HepG2 (cell line): ENCODE data around the gene PDSS2. TPM values are rescaled to one million over a fixed set of nuclear protein-coding genes. Genes with fewer than 3 reads are reported as not detected.

Experiments
- HMG20A ChIP-seq: IDR thresholded peaks from 2 replicates; pipeline ENCODE4 v1.6.1; 2016; ENCODE audit warnings: borderline replicate concordance
- HNRNPLL ChIP-seq: fragments of 200-400 bp; formaldehyde crosslinking; IDR thresholded peaks from 2 replicates; pipeline ENCODE4 v1.6.1; 2017; ENCODE audit warnings: mild to moderate bottlenecking, low read depth, low read length; ENCODE audit not compliant: poor library complexity, severe bottlenecking
- MEIS2 ChIP-seq: sonication (generic); formaldehyde crosslinking; IDR thresholded peaks from 2 replicates; pipeline ENCODE4 v1.9.0; 2021; ENCODE audit warnings: mild to moderate bottlenecking, missing genetic modification reagents
- SP4 ChIP-seq: sonication (generic); formaldehyde crosslinking; IDR thresholded peaks from 2 replicates; pipeline ENCODE4 v1.8.1; 2023; ENCODE audit warnings: mild to moderate bottlenecking, missing genetic modification reagents
- ZBTB42 ChIP-seq: sonication (generic); formaldehyde crosslinking; IDR thresholded peaks from 2 replicates; pipeline ENCODE4 v1.5.0; 2020; ENCODE audit warnings: mild to moderate bottlenecking, missing genetic modification reagents
- ZNF350 ChIP-seq: sonication (generic); formaldehyde crosslinking; IDR thresholded peaks from 2 replicates; pipeline ENCODE4 v1.4.0; 2020; ENCODE audit warnings: mild to moderate bottlenecking, low read depth, missing genetic modification reagents, borderline replicate concordance
- polyA plus RNA-seq, 8 experiments: library from polyadenylated mRNA; depleted of rRNA in 3 of 8; stranded (reverse) in 7 of 8; unstranded in 1 of 8; fragments of >200 nt; fragmentation: Illumina TruSeq in 4 of 8; extraction: Trizol in 4 of 8; gene quantifications; 2 replicates each; pipeline versions ENCODE4 v1.2.1 to v1.2.3, GENCODE V29; 2011 to 2016; ENCODE audit warnings: low read depth in 4 of 8, missing spikeins in 1 of 8, mixed read lengths in 1 of 8; ENCODE audit not compliant: insufficient read depth in 1 of 8
- total RNA-seq, 5 experiments: library from RNA; depleted of rRNA; stranded (reverse); fragments of >200 nt; fragmentation: Illumina TruSeq; extraction: Trizol; gene quantifications; 2 replicates each; pipeline ENCODE4 v1.2.3, GENCODE V29; 2016; ENCODE audit warnings: low read depth in 1 of 5
- TF ChIP-seq, protein P1 (sequence below): sonication (generic); IDR thresholded peaks from 2 replicates; pipeline ENCODE4 v1.6.1; 2016; ENCODE audit warnings: low read depth, borderline replicate concordance
- TF ChIP-seq, protein P2 (sequence below): sonication (generic); formaldehyde crosslinking; IDR thresholded peaks from 2 replicates; pipeline ENCODE4 v1.5.1; 2020; ENCODE audit warnings: missing genetic modification reagents, mild to moderate bottlenecking, borderline replicate concordance
- TF ChIP-seq, protein P3 (sequence below), 2 experiments: sonication (generic) in 1 of 2; formaldehyde crosslinking in 1 of 2; IDR thresholded peaks; 2 replicates each; pipeline versions ENCODE4 v1.4.0 to v1.6.1; 2018 to 2020; ENCODE audit warnings: missing genetic modification reagents in 2 of 2, borderline replicate concordance in 1 of 2, low read depth in 1 of 2, mild to moderate bottlenecking in 1 of 2, missing biosample characterization in 1 of 2
- TF ChIP-seq, protein P4 (sequence below): sonication (generic); formaldehyde crosslinking; IDR thresholded peaks from 2 replicates; pipeline ENCODE4 v1.4.0; 2020; ENCODE audit warnings: mild to moderate bottlenecking, missing genetic modification reagents
- TF ChIP-seq, protein P5 (sequence below): sonication (generic); formaldehyde crosslinking; IDR thresholded peaks from 2 replicates; pipeline ENCODE4 v1.4.0; 2020; ENCODE audit warnings: missing genetic modification reagents
- TF ChIP-seq, protein P6 (sequence below): sonication (generic); formaldehyde crosslinking; IDR thresholded peaks from 2 replicates; pipeline ENCODE4 v1.4.0; 2020; ENCODE audit warnings: mild to moderate bottlenecking, missing genetic modification reagents
- TF ChIP-seq, protein P7 (sequence below): sonication (generic); formaldehyde crosslinking; IDR thresholded peaks from 2 replicates; pipeline ENCODE4 v1.5.1; 2020; ENCODE audit warnings: missing genetic modification reagents, mild to moderate bottlenecking, borderline replicate concordance

The PDSS2 gene
- total and polyA plus RNA-seq, 2 of the 13 experiments (the other 11 are each of a cell fraction or from before 2014, with no cell fraction given) = 16.2 to 17.0 TPM

DNA sequence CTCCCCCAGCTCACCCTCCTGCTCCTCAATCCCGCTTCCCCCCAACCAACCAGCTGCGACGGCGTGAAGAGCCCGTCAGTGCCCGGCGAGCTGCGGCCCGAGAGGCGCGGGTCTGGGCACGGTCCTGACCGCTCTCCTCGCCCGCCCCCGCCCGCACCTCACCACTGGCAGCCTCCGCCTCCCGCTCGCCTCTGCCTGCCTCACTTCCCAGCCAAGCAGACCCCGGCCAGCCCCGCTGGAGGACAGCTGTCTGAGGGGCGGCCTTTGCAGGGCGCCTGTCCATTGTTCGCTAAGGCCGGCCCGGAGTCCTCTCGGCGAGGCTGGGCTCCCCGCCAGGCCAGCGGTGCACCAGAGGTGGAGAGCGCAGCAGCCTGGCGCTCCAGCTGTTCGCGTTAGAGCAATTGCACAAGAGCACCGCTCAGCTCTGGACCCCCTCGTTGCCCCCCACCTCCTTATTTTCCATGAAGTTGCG lies 31.8 kb upstream of the PDSS2 start (continued):
- TF ChIP-seq HNRNPLL (peak; percentile 66), ZBTB42 (CRISPR knock-in tag) (peak; percentile 96), MEIS2 (CRISPR knock-in tag) (0 out of 2 replicates have a peak, but pooled peaks have one; percentile 23), ZNF350 (peak; percentile 67; the same call in 1 of the 2 replicates), HMG20A (CRISPR knock-in tag) (no peak), SP4 (CRISPR knock-in tag) (0 out of 2 replicates have a peak, but pooled peaks have one; percentile 36)
- TF ChIP-seq, protein P1, sequence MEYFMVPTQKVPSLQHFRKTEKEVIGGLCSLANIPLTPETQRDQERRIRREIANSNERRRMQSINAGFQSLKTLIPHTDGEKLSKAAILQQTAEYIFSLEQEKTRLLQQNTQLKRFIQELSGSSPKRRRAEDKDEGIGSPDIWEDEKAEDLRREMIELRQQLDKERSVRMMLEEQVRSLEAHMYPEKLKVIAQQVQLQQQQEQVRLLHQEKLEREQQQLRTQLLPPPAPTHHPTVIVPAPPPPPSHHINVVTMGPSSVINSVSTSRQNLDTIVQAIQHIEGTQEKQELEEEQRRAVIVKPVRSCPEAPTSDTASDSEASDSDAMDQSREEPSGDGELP = peak; percentile 88; the same call in 1 of the 2 replicates
- TF ChIP-seq, protein P2, sequence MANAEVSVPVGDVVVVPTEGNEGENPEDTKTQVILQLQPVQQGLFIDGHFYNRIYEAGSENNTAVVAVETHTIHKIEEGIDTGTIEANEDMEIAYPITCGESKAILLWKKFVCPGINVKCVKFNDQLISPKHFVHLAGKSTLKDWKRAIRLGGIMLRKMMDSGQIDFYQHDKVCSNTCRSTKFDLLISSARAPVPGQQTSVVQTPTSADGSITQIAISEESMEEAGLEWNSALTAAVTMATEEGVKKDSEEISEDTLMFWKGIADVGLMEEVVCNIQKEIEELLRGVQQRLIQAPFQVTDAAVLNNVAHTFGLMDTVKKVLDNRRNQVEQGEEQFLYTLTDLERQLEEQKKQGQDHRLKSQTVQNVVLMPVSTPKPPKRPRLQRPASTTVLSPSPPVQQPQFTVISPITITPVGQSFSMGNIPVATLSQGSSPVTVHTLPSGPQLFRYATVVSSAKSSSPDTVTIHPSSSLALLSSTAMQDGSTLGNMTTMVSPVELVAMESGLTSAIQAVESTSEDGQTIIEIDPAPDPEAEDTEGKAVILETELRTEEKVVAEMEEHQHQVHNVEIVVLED = no peak
- TF ChIP-seq, protein P3, sequence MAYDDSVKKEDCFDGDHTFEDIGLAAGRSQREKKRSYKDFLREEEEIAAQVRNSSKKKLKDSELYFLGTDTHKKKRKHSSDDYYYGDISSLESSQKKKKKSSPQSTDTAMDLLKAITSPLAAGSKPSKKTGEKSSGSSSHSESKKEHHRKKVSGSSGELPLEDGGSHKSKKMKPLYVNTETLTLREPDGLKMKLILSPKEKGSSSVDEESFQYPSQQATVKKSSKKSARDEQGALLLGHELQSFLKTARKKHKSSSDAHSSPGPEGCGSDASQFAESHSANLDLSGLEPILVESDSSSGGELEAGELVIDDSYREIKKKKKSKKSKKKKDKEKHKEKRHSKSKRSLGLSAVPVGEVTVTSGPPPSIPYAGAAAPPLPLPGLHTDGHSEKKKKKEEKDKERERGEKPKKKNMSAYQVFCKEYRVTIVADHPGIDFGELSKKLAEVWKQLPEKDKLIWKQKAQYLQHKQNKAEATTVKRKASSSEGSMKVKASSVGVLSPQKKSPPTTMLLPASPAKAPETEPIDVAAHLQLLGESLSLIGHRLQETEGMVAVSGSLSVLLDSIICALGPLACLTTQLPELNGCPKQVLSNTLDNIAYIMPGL (CRISPR knock-in tag; IDR thresholded peaks at IDR 0.05; ENCODE audit: borderline replicate concordance in 1 of 2, low read depth in 1 of 2) = peak in 1 of 2 experiments; percentile 34; a peak in 1 of 4 replicates
- TF ChIP-seq, protein P4, sequence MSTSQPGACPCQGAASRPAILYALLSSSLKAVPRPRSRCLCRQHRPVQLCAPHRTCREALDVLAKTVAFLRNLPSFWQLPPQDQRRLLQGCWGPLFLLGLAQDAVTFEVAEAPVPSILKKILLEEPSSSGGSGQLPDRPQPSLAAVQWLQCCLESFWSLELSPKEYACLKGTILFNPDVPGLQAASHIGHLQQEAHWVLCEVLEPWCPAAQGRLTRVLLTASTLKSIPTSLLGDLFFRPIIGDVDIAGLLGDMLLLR (CRISPR knock-in tag) = peak; percentile 23; the same call in 1 of the 2 replicates
- TF ChIP-seq, protein P5, sequence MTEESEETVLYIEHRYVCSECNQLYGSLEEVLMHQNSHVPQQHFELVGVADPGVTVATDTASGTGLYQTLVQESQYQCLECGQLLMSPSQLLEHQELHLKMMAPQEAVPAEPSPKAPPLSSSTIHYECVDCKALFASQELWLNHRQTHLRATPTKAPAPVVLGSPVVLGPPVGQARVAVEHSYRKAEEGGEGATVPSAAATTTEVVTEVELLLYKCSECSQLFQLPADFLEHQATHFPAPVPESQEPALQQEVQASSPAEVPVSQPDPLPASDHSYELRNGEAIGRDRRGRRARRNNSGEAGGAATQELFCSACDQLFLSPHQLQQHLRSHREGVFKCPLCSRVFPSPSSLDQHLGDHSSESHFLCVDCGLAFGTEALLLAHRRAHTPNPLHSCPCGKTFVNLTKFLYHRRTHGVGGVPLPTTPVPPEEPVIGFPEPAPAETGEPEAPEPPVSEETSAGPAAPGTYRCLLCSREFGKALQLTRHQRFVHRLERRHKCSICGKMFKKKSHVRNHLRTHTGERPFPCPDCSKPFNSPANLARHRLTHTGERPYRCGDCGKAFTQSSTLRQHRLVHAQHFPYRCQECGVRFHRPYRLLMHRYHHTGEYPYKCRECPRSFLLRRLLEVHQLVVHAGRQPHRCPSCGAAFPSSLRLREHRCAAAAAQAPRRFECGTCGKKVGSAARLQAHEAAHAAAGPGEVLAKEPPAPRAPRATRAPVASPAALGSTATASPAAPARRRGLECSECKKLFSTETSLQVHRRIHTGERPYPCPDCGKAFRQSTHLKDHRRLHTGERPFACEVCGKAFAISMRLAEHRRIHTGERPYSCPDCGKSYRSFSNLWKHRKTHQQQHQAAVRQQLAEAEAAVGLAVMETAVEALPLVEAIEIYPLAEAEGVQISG (CRISPR knock-in tag) = 0 out of 2 replicates have a peak, but pooled peaks have one; percentile 11
- TF ChIP-seq, protein P6, sequence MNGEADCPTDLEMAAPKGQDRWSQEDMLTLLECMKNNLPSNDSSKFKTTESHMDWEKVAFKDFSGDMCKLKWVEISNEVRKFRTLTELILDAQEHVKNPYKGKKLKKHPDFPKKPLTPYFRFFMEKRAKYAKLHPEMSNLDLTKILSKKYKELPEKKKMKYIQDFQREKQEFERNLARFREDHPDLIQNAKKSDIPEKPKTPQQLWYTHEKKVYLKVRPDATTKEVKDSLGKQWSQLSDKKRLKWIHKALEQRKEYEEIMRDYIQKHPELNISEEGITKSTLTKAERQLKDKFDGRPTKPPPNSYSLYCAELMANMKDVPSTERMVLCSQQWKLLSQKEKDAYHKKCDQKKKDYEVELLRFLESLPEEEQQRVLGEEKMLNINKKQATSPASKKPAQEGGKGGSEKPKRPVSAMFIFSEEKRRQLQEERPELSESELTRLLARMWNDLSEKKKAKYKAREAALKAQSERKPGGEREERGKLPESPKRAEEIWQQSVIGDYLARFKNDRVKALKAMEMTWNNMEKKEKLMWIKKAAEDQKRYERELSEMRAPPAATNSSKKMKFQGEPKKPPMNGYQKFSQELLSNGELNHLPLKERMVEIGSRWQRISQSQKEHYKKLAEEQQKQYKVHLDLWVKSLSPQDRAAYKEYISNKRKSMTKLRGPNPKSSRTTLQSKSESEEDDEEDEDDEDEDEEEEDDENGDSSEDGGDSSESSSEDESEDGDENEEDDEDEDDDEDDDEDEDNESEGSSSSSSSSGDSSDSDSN (CRISPR knock-in tag) = peak; percentile 96
- TF ChIP-seq, protein P7, sequence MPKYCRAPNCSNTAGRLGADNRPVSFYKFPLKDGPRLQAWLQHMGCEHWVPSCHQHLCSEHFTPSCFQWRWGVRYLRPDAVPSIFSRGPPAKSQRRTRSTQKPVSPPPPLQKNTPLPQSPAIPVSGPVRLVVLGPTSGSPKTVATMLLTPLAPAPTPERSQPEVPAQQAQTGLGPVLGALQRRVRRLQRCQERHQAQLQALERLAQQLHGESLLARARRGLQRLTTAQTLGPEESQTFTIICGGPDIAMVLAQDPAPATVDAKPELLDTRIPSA (CRISPR knock-in tag) = no peak
